Type B pancreatic cell (in vitro differentiated cells): ENCODE data around the gene PARD3B. TPM values are rescaled to one million over a fixed set of nuclear protein-coding genes. Genes with fewer than 3 reads are reported as not detected.
A peak's percentile ranks its signal among the peaks of the same experiment; 100 is the strongest.

ENCODE experiments used
- DNase-seq: peaks from one replicate; pipeline ENCODE4 v3.0.0; 2021; ENCODE audit warnings: mixed read lengths; ENCODE audit not compliant: unreplicated experiment; ENCODE audit errors: extremely low spot score
- H3K27ac Mint-ChIP-seq: 2 replicates; pipeline ENCODE4 v1.8.0; 2021; ENCODE audit warnings: mild to moderate bottlenecking, mixed read lengths
- H3K27me3 Mint-ChIP-seq: 2 replicates; pipeline ENCODE4 v1.8.0; 2021; ENCODE audit warnings: mixed read lengths
- H3K36me3 Mint-ChIP-seq: 2 replicates; pipeline ENCODE4 v1.8.0; 2021; ENCODE audit warnings: mixed read lengths
- H3K4me1 Mint-ChIP-seq: one replicate; pipeline ENCODE4 v1.8.0; 2021; ENCODE audit warnings: mixed read lengths; ENCODE audit not compliant: unreplicated experiment
- H3K4me3 Mint-ChIP-seq: 2 replicates; pipeline ENCODE4 v1.8.0; 2021; ENCODE audit warnings: mild to moderate bottlenecking, mixed read lengths
- H3K9me3 Mint-ChIP-seq: 2 replicates; pipeline ENCODE4 v1.8.0; 2021; ENCODE audit warnings: mixed read lengths
- CTCF ChIP-seq: fragments of 200-600 bp; sonication (generic); conservative IDR thresholded peaks from 2 replicates; pipeline ENCODE4 v1.5.0; 2021; ENCODE audit warnings: antibody characterized with exemption, mild to moderate bottlenecking
- total RNA-seq: library from RNA; stranded (reverse); gene quantifications from 2 replicates; pipeline ENCODE4 v1.2.1, GENCODE V29; 2021; ENCODE audit warnings: low replicate concordance

Gene PARD3B
- total RNA-seq, 1 donor from 2014 or later = 15.9 TPM

DNA sequence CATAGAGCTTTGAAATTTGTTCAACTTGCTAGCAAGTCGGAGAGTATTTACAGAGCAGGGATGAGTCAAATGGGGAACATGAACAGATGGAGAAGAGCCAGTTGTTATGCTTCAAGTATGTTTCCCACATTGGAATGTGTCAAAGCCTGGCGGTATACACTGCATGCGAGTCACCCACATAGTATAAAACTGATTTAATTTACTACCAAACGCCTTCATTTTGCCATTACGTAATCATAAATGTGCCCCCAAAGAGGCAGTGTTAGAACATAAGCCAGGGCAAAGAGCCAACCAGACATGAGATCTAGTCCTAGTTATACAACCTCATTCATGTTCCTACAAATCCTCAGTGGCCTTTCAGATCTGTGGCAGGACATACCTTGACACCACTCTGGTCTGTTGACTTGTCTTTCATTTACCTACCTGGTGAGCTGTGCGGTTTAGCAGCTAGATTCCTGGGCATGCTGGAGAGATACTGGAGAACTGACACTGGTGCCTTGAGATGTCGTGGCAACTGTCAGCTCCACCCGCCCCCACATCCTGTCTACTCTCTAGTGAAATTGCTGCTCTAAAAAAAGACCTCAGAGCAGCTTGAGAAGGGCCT is 1115.3 kb downstream of the PARD3B start:
- H3K4me1 Mint-ChIP-seq = peaks cover 12% of the 10 kb centered on the region
- no peak for DNase-seq
- H3K27ac Mint-ChIP-seq = no peak overlapping the region
- peaks cover 1% of the 10 kb centered on the region for H3K36me3 Mint-ChIP-seq
- H3K27me3 Mint-ChIP-seq = no peaks in the 10 kb centered on the region
- no peak overlapping the region for H3K4me3 Mint-ChIP-seq
- H3K9me3 Mint-ChIP-seq = peaks cover 2% of the 10 kb centered on the region
- no peak for TF ChIP-seq CTCF

DNA sequence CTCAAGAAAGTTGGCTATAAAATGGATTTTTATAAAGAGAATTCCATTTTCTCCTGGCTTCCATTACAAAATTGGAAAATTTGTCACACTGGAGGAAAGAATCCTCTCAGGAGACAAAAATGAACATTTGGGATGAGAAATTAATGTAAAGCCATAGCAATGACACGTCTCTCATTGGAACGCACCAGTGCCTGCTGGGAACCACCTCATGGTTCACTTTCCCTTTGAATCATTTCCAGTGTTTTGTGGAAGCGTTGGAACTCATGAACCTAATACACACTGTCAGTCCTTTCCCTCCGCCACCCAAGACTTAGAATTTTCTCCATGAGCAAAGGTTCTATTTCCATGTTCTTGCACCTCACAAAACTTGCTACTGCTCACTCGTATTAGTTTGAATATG is 1116.0 kb downstream of the PARD3B start:
- no peak for TF ChIP-seq CTCF
- no peak overlapping the region for H3K27ac Mint-ChIP-seq
- H3K27me3 Mint-ChIP-seq = no peaks in the 10 kb centered on the region
- peaks cover 4% of the 10 kb centered on the region for H3K36me3 Mint-ChIP-seq
- no peak overlapping the region for H3K4me3 Mint-ChIP-seq
- H3K9me3 Mint-ChIP-seq = peaks cover 9% of the 10 kb centered on the region
- H3K4me1 Mint-ChIP-seq = peaks cover 10% of the 10 kb centered on the region
- DNase-seq = no peak

DNA sequence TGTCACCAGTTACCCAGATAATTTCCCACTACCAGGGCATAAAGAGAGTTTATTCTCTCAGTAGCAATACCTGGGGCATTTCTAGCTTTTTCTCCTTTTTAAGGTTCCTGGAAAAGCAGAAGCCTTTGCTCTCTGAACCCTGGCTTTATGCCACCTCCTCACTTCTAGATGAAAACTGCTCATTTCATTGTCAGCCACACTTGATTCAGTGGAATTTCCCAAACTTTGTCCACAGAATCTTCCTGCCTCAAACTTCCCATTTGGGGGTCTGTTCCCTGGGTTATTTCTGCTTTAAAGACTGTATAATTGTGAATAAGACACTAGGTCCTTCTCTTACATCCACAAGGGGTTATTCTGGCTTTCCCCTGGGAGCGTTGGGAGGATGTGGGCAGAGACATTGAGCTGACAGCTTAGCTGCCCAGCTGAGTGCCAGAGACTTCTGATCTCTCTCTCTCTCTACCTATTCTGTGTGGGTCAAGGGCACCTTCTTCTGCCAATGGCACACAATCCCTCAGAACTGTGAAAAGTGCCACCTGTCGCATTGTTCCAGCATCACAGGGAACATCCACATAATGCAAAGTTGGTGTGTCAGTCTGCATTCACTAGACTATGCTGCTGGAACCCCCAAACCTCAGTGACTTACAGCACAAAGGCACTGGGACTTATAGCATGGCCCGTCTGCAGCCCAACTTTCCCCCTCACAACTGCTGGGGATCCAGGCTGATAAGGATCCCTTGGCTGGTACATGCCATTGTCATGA is 1117.1 kb downstream of the PARD3B start:
- H3K9me3 Mint-ChIP-seq = peaks cover 11% of the 10 kb centered on the region
- H3K4me1 Mint-ChIP-seq = peaks cover 7% of the 10 kb centered on the region
- no peak overlapping the region for H3K27ac Mint-ChIP-seq
- H3K4me3 Mint-ChIP-seq = no peak overlapping the region
- TF ChIP-seq CTCF = no peak
- H3K36me3 Mint-ChIP-seq = peaks cover 5% of the 10 kb centered on the region
- no peak for DNase-seq
- H3K27me3 Mint-ChIP-seq = no peaks in the 10 kb centered on the region

GRCh38 chr2:205665791-205666190 is 1120.5 kb downstream of the PARD3B start:
- Mint-ChIP-seq H3K9me3 (peaks cover 24% of the 10 kb centered on the region), H3K4me3 (peak overlapping the region; percentile 57)

More at GRCh38 chr2:205665791-205666190, 1120.5 kb downstream of the PARD3B start:
- no peaks in the 10 kb centered on the region for H3K27me3 Mint-ChIP-seq
- peaks cover 15% of the 10 kb centered on the region for H3K36me3 Mint-ChIP-seq
- peak overlapping the region; percentile 85 for H3K27ac Mint-ChIP-seq
- TF ChIP-seq CTCF = no peak
- peaks cover 12% of the 10 kb centered on the region for H3K4me1 Mint-ChIP-seq
- no peak for DNase-seq
